Measurements from ENCODE around the gene PJA2.

GRCh38 chr5:109354761-109355160, 55.0 kb downstream of the PJA2 start:
- TF ChIP-seq CTCF (IDR thresholded peaks at IDR 0.05; ENCODE audit: low read depth, low read length, poor library complexity, severe bottlenecking) (no peak), EZH2phosphoT487 (IDR thresholded peaks at IDR 0.05; ENCODE audit: borderline replicate concordance, low read length) (no peak)
